Activated T-helper 2 cell treated with anti-CD3 and anti-CD28 coated beads, Interferon-gamma antibody, Interleukin-2, Interleukin-4, amounts not matched to agents 10 μg/mL and 5 μg/mL and 100 μg/mL, durations not matched to agents 14 hours and 24 hours and 36 hours (primary cell): ENCODE measurements around the gene ZNFX1. TPM values are rescaled to one million over a fixed set of nuclear protein-coding genes. Genes with fewer than 3 reads are reported as not detected.
A peak's percentile ranks its signal among the peaks of the same experiment; 100 is the strongest.

Experiments
- DNase-seq: peaks from one replicate; pipeline ENCODE4 v3.0.0; 2021; ENCODE audit warnings: low spot score
- H3K27ac Mint-ChIP-seq: one replicate; pipeline ENCODE4 v1.8.0; 2021; ENCODE audit warnings: mixed read lengths
- H3K27me3 Mint-ChIP-seq: one replicate; pipeline ENCODE4 v1.8.0; 2021; ENCODE audit warnings: low read depth, mixed read lengths
- H3K36me3 Mint-ChIP-seq: one replicate; pipeline ENCODE4 v1.8.0; 2021; ENCODE audit warnings: low read depth, mixed read lengths
- H3K4me1 Mint-ChIP-seq: one replicate; pipeline ENCODE4 v1.8.0; 2021; ENCODE audit warnings: low read depth, mixed read lengths
- H3K4me3 Mint-ChIP-seq: one replicate; pipeline ENCODE4 v1.8.0; 2021; ENCODE audit warnings: low read depth, mild to moderate bottlenecking, moderate library complexity, mixed read lengths
- H3K9me3 Mint-ChIP-seq: one replicate; pipeline ENCODE4 v1.8.0; 2021; ENCODE audit warnings: mixed read lengths
- intact Hi-C: fragments of 100-400 bp; cut with micrococcal nuclease; formaldehyde crosslinking; loops from one replicate; pipeline ENCODE4 v1.15.1; 2023
- total RNA-seq: library from RNA; stranded (reverse); gene quantifications from 2 replicates; pipeline ENCODE4 v1.2.3, GENCODE V29; 2022

The ZNFX1 gene
- total RNA-seq, 1 donor from 2014 or later = 49.3 TPM

DNA sequence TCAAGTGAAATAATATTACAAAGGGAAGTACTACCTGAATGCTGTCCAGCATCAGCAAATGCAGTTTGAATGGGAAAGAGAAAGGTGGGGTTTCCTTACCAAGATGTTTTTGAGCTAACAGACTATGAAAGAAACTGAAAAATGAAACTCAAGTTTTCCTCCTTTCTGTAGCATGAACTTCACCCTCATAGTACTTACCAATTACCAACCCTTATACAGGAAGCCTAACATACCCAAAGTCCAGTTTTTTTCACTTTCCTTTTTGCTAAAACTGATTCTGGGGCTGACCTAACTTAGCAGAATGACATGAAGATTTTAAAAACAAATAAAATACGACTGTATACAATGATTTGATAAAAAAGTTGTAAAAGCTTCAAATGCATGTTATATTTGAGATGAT lies 5.2 kb downstream of the ZNFX1 start:
- Mint-ChIP-seq H3K4me1 (peaks cover 58% of the 10 kb centered on the region), H3K4me3 (peak overlapping the region; percentile 56), H3K9me3 (peaks cover 16% of the 10 kb centered on the region), H3K27ac (peak overlapping the region; percentile 36), H3K36me3 (peaks cover 89% of the 10 kb centered on the region), H3K27me3 (no peaks in the 10 kb centered on the region)
- no peak for DNase-seq
- intact Hi-C loops = no loop called here

DNA sequence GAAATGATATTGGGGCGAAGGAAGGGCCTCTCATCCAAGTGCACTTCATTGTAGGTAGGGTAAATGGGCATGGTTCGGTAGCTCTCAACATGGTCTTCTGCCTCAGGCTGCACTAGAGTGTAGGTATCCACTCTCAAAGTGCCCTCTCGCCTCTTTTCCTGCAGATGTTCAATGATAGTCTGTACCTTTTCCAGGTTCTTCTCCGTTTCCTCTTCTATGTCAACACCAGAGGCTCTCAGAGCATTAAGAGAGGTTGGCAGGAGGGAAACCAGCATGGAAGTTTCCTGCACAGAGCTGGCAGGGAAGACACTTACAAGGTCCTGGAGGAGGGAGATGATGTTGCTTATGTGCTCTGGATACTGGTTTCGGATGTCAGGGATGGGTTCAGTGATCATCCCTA lies 7.1 kb downstream of the ZNFX1 start:
- Mint-ChIP-seq H3K27me3 (no peaks in the 10 kb centered on the region), H3K4me3 (peak overlapping the region; percentile 19), H3K9me3 (peaks cover 16% of the 10 kb centered on the region), H3K36me3 (peaks cover 91% of the 10 kb centered on the region), H3K27ac (peak overlapping the region; percentile 60), H3K4me1 (peaks cover 58% of the 10 kb centered on the region)
- no peak for DNase-seq
- intact Hi-C loops = no loop called here

DNA sequence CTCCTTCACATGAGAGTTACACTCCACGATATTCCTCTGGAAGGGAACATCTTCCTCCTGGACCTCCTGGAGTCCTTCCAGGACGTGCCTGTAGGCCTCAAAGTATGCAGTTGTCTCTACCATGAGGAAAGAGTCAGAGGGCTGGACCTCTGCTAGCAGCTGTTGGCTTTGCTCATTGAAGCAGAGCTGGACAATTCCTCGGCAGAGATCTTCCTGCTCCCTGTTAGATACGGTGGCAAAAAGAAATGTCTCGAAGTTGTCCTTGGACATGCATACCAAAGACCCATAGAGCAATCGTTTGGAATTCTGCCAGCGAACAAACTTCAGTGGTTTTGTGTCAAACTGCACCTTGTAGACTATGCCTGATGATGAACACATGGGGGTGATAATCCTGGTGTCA lies 7.7 kb downstream of the ZNFX1 start:
- Mint-ChIP-seq H3K36me3 (peaks cover 90% of the 10 kb centered on the region), H3K9me3 (peaks cover 16% of the 10 kb centered on the region), H3K4me1 (peaks cover 57% of the 10 kb centered on the region), H3K4me3 (peak overlapping the region; percentile 73), H3K27me3 (no peaks in the 10 kb centered on the region), H3K27ac (no peak overlapping the region)
- intact Hi-C loops = no loop called here
- no peak for DNase-seq

DNA sequence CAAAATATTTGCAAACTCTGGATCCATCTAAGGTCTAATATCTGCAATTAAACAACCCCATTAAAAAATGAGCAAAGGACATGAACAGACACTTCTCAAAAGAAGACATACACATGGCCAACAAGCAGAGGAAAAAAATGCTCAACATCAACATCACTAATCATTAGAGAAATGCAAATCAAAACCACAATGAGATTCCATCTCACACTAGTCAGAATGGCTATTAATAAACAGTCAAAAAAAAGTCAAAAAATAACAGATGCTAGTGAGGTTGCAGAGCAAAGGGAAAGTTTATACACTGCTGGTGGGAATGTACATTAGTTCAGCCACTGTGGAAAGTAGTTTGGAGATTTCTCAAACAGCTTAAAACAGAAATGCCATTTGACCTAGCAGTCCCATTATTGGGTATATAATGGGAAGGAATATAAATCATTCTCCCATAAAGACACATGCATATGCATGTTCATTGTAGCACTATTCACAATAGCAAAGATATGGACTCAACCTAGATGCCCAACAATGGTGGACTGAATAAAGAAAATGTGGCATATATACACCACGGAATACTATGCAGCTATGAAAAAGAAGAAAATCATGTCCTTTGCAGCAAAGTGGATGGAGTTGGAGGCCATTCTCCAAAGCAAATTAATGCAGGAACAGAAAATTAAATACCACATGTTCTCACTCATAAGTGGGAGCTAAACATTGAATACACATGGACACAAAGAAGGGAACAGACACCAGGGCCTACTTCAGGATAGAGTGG lies 9.1 kb downstream of the ZNFX1 start:
- Mint-ChIP-seq H3K36me3 (peaks cover 96% of the 10 kb centered on the region), H3K27ac (peak overlapping the region; percentile 17), H3K27me3 (no peaks in the 10 kb centered on the region), H3K4me3 (peak overlapping the region; percentile 73), H3K4me1 (peaks cover 57% of the 10 kb centered on the region), H3K9me3 (peaks cover 16% of the 10 kb centered on the region)
- no peak for DNase-seq
- intact Hi-C loops = no loop called here

DNA sequence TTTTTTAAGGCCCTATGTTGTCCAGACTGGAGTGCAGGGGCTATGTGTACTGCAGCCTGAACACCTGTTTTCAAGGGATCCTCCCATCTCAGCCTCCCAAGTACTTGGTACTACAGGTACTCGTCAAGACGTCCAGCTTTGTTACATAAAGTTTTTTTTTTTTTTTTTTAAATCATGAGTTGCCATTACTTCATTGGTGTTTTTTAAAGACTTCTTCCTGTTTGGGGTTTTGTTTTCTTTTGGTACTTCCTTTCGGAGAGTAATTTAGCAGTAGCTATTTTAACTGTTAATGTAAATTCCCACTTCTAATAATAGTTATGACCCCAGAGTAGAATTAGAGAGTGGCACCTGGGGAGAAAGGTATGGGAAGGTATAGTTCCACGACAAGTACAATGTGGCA lies 10.5 kb downstream of the ZNFX1 start:
- H3K4me1 Mint-ChIP-seq = peaks cover 54% of the 10 kb centered on the region
- H3K4me3 Mint-ChIP-seq = peak overlapping the region; percentile 78
- intact Hi-C loops = no loop called here
- H3K36me3 Mint-ChIP-seq = peaks cover 95% of the 10 kb centered on the region
- no peaks in the 10 kb centered on the region for H3K27me3 Mint-ChIP-seq
- peak overlapping the region; percentile 62 for H3K27ac Mint-ChIP-seq
- H3K9me3 Mint-ChIP-seq = peaks cover 16% of the 10 kb centered on the region
- no peak for DNase-seq

DNA sequence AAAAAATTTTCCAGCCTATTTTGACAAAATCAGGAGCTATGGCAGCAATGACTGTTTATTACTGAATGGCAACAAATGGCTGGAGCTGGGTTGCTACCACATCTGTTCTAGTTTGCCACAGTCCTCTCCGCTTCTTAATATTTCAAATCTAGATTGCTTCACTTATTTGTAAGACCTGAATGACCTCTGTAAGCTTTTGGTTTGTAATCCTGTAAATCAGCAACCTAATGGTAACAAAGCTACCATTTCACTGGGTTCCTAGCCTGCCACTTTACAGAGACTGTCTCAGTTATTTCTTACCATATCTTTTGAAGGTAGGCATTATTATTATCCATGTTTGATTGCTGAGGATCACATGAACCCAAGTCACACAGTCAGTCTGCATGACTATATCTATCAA lies 15.4 kb downstream of the ZNFX1 start:
- Mint-ChIP-seq H3K9me3 (no peaks in the 10 kb centered on the region), H3K4me1 (peaks cover 32% of the 10 kb centered on the region), H3K27me3 (no peaks in the 10 kb centered on the region), H3K4me3 (no peak overlapping the region), H3K27ac (no peak overlapping the region), H3K36me3 (peaks cover 87% of the 10 kb centered on the region)
- intact Hi-C loops = no loop called here
- no peak for DNase-seq

DNA sequence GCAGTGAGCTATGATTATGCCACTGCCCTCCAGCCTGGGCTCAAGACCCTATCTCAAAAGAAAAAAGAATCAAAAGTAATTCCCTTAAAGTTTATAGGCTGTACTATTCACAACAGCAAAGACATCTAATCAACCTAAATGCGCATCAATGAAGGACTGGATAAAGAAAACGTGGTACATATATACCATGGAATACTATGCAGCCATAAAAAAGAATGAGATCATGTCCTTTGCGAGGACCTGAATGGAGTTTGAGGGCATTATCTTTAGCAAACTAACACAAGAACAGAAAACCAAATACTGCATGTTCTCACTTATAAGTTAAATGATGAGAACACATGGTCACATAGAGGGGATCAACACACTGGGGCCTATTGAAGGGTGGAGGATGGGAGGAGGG lies 16.7 kb downstream of the ZNFX1 start:
- H3K4me3 Mint-ChIP-seq = no peak overlapping the region
- DNase-seq = no peak
- intact Hi-C loops = no loop called here
- H3K9me3 Mint-ChIP-seq = no peaks in the 10 kb centered on the region
- no peak overlapping the region for H3K27ac Mint-ChIP-seq
- H3K27me3 Mint-ChIP-seq = no peaks in the 10 kb centered on the region
- H3K4me1 Mint-ChIP-seq = peaks cover 23% of the 10 kb centered on the region
- peaks cover 87% of the 10 kb centered on the region for H3K36me3 Mint-ChIP-seq

DNA sequence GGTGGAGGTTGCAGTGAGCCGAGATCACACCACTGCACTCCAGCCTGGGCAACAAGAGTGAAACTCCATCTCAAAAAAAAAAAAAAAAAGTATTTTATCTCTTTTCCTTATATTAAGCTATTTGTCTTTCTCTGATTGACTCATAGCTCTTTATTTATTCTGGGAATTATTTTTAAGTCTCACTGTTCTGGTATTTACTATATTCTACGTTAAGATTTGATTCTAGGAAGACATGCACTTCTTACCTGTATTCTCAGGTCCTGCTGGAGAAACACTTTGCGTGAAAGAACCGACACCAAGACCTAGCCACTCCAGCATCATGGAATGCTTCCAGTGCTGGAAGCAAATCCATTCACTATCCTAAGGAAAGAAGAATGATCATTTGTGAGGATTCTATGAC lies 17.6 kb downstream of the ZNFX1 start:
- H3K27me3 Mint-ChIP-seq = no peaks in the 10 kb centered on the region
- no peak for DNase-seq
- intact Hi-C loops = no loop called here
- no peak overlapping the region for H3K4me3 Mint-ChIP-seq
- peaks cover 20% of the 10 kb centered on the region for H3K4me1 Mint-ChIP-seq
- no peaks in the 10 kb centered on the region for H3K9me3 Mint-ChIP-seq
- H3K27ac Mint-ChIP-seq = peak overlapping the region; percentile 35
- peaks cover 89% of the 10 kb centered on the region for H3K36me3 Mint-ChIP-seq

DNA sequence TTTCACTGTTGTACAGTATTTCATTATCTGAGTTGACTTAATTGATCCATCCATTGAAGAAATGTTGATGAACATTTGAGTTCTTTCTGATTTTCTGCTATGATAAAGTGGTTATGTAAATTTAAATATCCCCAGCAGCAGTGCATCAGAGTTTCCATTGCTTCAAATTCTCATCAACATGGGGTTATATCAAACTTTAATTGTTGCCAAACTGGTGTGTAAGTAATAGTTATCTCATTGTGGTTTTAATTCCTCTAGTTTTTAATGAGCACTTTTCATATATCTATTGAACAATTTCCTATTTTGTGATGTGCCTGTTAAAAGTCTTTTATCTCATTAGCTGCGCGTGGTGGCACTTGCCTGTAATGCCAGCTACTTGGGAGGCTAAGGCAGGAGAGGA lies 18.1 kb downstream of the ZNFX1 start:
- intact Hi-C loops = no loop called here
- Mint-ChIP-seq H3K27ac (peak overlapping the region; percentile 54), H3K27me3 (no peaks in the 10 kb centered on the region), H3K4me1 (peaks cover 18% of the 10 kb centered on the region), H3K9me3 (no peaks in the 10 kb centered on the region), H3K4me3 (no peak overlapping the region), H3K36me3 (peaks cover 87% of the 10 kb centered on the region)
- DNase-seq = no peak

DNA sequence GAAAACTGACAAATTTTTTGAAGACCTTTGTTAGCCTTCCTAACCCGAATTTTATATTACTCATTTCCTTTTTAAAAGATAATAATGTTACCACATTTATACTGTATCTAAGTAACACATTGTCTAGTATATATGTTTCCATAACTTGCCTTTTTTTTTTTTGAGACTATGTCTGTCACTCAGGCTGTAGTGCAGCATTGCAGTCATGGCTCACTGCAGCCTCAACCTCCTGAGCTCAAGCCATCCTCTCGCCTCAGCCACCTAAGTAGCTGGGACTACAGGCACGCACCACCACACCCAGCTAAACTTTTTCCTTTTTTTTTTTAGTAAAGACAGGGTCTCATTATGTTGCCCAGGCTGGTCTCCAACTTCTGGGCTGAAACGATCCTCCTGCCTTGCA lies 18.6 kb downstream of the ZNFX1 start:
- no peak for DNase-seq
- peaks cover 87% of the 10 kb centered on the region for H3K36me3 Mint-ChIP-seq
- H3K9me3 Mint-ChIP-seq = no peaks in the 10 kb centered on the region
- H3K27me3 Mint-ChIP-seq = no peaks in the 10 kb centered on the region
- no peak overlapping the region for H3K4me3 Mint-ChIP-seq
- peak overlapping the region; percentile 8 for H3K27ac Mint-ChIP-seq
- H3K4me1 Mint-ChIP-seq = peaks cover 18% of the 10 kb centered on the region
- intact Hi-C loops = no loop called here

DNA sequence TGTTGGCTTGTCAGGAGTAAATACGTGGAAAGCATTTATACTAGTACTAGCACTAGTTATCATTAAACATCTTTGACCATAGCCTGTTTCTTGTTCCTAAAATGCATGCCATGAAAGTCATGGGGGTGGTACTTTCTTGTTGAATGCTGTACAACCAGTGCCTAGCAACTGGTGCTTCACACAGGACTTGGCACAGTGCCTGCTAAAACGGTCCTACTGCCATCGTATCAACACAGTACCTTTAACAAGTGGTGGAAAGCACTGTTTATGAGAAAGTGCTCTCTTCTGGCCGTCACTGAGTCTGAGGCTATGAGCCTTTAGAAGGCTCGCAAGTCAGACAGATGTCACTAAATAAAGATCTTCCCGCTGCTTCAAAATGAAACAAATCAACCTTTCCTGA lies 21.6 kb downstream of the ZNFX1 start:
- no peak for DNase-seq
- intact Hi-C loops = no loop called here
- H3K9me3 Mint-ChIP-seq = no peaks in the 10 kb centered on the region
- H3K4me3 Mint-ChIP-seq = no peak overlapping the region
- peaks cover 90% of the 10 kb centered on the region for H3K36me3 Mint-ChIP-seq
- no peaks in the 10 kb centered on the region for H3K27me3 Mint-ChIP-seq
- H3K27ac Mint-ChIP-seq = no peak overlapping the region
- H3K4me1 Mint-ChIP-seq = peaks cover 15% of the 10 kb centered on the region

DNA sequence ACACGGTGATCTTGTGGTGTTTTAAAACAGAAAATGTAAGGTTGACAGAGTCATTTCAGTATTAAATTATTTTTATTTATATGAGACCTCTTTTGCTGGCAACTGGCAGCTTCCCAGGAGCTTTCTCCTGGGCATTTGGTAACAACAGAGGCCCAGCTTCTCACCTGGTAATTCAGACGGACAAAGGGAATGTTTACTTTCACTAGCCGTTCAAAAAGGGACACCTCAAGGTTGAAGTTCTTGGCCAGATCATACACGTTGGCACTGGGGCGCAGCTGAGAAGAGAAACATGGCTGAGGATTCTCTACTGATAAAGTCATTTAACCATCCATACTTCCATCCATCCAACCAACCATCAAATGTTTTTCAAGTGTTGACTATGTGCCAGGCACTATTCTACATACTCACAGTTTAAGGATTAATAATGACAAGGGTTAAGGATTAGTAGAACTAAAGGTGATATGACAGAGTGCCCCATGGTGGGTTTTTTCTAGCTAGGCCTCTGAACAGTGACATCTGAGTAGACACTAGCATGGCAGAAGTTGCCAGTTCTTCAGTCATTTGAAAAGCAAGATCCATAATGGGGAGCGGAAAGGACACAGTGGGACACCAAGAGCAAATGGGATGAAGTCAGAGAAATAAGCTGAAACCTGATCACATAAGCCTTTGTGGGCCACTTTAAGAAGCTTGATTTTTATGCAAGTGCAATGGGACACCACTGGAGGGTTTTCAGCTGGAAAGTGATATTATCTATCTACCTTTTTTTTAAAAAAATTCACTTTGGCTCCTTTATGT lies 25.1 kb downstream of the ZNFX1 start:
- Mint-ChIP-seq H3K4me1 (no peaks in the 10 kb centered on the region), H3K27me3 (no peaks in the 10 kb centered on the region), H3K9me3 (no peaks in the 10 kb centered on the region), H3K27ac (no peak overlapping the region), H3K36me3 (peaks cover 88% of the 10 kb centered on the region), H3K4me3 (no peak overlapping the region)
- no peak for DNase-seq
- intact Hi-C loops = no loop called here
